ENCODE results near the gene ING4.

The ING4 gene

DNA sequence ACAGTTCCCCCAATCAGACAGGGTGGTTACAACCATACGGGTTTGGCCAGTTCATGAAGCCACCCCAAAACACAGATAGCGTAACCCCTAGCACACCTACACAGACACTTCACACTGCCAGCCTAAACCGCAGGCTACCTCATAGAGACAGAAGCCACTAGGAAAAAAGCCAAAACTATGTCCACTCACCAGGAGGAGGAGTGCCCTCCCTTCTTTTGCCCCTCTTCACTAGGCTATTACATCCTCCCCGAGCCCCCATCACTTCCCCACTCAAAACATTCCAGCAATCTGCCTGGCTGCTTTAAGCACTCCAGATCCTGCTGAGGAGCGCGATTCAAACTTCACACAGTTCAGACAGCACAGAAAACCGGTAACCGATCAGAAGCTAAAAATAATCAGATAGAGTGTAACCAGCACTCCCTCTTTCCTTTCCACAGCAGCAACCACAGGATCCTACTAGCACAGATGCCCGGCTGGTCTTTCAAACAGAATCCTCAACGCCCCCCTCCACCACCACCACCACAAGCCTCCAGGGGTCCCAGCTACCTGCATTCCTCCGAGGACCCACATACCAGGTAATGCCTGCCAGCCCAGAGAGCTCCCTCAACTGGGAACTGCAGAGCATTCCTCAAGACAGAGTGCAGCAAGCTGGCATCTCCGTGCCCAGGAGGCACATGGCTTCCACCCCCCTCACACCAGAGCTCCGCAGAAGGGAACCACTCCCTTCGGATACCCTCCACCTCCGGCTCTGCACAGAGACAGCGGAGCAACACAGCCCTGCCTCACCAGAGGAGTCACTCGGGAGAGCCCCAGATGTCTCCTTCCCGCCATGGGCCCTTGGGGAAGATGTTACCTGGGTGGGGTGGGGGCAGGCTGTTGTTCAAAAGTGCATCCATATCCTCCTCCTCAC is 57.2 kb downstream of the ING4 start:
- no peak for DNase-seq

DNA sequence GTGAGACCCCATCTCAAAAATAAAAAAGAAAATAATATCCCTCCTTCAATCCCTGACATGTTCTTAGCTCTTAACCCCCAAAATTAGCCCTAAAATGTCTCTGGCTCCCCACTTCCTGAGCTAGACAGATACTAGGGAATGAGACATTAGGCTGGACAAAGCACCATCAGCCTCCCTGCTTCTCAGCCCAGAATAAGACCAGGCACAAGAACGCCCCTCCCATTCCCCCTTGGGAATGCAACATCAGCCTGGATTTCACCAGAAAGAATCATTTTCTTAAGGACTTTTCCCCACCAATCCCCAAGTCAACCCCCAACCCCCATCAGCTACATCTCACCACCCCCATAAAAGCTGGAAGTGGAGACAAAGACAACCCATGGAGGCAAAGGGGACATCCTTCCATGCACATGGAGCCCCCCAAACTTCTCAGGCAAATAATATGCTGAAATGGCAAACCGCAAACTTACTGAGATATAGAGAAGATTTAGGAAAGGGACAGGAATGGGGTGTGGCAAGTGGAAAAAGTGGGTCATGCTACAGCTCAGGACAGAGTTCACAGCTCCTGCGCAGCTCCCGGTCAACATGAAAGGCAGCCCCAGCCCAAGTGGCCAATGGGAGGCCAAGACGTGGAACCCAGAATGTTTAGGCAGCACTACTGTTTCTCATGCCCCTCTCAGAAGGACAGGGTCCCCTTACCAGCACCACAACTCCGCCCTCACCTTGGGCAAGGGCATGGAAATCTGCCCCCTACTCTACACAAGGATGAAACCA is 58.5 kb downstream of the ING4 start:
- DNase-seq: no peak

DNA sequence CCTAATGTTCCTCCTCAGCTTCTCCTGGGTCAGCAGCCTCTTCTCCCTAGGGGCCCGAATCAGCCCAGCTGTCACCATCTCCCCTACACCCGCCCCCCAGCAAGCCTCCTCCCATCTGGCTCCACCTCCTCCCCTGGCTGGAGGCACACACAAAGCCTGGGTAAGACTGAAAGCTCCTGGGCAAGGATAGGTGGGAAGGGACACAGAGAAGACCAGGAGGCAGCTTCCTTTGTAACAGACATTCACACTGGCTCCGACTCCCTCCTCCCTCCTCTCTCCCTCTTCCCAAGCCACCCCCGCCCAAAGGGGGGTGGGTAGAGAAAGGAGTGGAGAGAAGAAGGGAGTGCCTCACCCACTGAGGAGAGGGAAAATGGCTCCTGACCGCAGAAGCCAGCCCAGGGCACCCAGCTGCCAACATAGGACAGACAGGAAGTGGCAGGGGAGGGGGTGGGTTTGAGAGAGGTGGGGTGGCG is 59.8 kb downstream of the ING4 start:
- no peak for DNase-seq

DNA sequence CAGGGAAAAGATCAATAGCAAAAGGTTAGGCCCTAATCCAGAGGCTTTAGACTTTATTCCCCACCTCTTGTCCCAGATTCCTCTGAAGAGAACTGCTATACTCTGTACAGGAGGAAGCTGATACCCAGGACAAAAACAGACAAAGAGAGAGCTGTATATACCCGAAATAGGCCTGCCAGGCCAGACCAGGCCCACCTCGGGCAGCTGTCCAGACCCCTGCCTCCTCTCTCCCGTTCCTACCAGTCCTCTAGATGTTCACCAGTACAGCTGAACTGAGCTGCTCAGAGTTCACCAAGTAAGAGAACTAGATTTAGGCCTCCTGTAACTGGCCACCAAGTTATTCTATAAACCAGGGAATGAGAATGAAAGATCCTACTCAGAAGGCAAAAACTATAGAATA is 60.4 kb downstream of the ING4 start:
- DNase-seq: no peak
